HG03039 (cell line): Measurements from ENCODE around the gene ELMOD1.

Experiments used
- ATAC-seq: cut with Tn5 transposase; IDR thresholded peaks from one replicate; pipeline ENCODE4 v1.9.1; 2021; ENCODE audit warnings: mild to moderate bottlenecking, moderate library complexity; ENCODE audit not compliant: unreplicated experiment

ELMOD1 gene

GRCh38 chr11:107683061-107683460 lies 92.1 kb downstream of the ELMOD1 start:
- no peak for ATAC-seq

- ATAC-seq: no peak
Measured at GRCh38 chr11:107683807-107684206, 92.9 kb downstream of the ELMOD1 start.

- no peak for ATAC-seq
Measured at GRCh38 chr11:107688322-107688918, 97.5 kb downstream of the ELMOD1 start.

GRCh38 chr11:107689317-107690202 lies 98.6 kb downstream of the ELMOD1 start:
- peak; percentile 58 for ATAC-seq

GRCh38 chr11:107691000-107691750 lies 100.2 kb downstream of the ELMOD1 start:
- no peak for ATAC-seq

GRCh38 chr11:107695446-107695845 lies 104.5 kb downstream of the ELMOD1 start:
- no peak for ATAC-seq

- ATAC-seq: no peak
Measured at GRCh38 chr11:107696140-107696539, 105.2 kb downstream of the ELMOD1 start.

- ATAC-seq: no peak
Measured at GRCh38 chr11:107697291-107697690, 106.3 kb downstream of the ELMOD1 start.

- ATAC-seq: no peak
Measured at GRCh38 chr11:107699371-107700285, 108.7 kb downstream of the ELMOD1 start.

- no peak for ATAC-seq
Measured at GRCh38 chr11:107702109-107702660, 111.2 kb downstream of the ELMOD1 start.

GRCh38 chr11:107702723-107703122 lies 111.8 kb downstream of the ELMOD1 start:
- ATAC-seq: no peak

GRCh38 chr11:107704451-107704850 lies 113.5 kb downstream of the ELMOD1 start:
- no peak for ATAC-seq

GRCh38 chr11:107705027-107705426 lies 114.1 kb downstream of the ELMOD1 start:
- ATAC-seq: no peak

GRCh38 chr11:107706531-107706930 lies 115.6 kb downstream of the ELMOD1 start:
- ATAC-seq: no peak

GRCh38 chr11:107707215-107707671 lies 116.3 kb downstream of the ELMOD1 start:
- no peak for ATAC-seq

GRCh38 chr11:107707807-107708206 lies 116.9 kb downstream of the ELMOD1 start:
- ATAC-seq: no peak

- no peak for ATAC-seq
Measured at GRCh38 chr11:107708792-107709191, 117.8 kb downstream of the ELMOD1 start.

- ATAC-seq: no peak
Measured at GRCh38 chr11:107710301-107710700, 119.4 kb downstream of the ELMOD1 start.

GRCh38 chr11:107711861-107712755 lies 121.2 kb downstream of the ELMOD1 start, which contains the start of gene SLN:
Gene SLN, minus strand, starts transcription at chr11:107712056.
- no peak for ATAC-seq
